Mesodermal cell (in vitro differentiated cells): ENCODE measurements around the gene ASTN2.

ENCODE experiments used
- H3K27ac ChIP-seq: 2 replicates; pipeline ENCODE4 v1.7.0; 2013; ENCODE audit warnings: mild to moderate bottlenecking, low read depth, low read length, moderate library complexity; ENCODE audit not compliant: severe bottlenecking
- H3K36me3 ChIP-seq: 2 replicates; pipeline ENCODE4 v1.7.1; 2013; ENCODE audit warnings: mild to moderate bottlenecking, low read length, moderate library complexity; ENCODE audit not compliant: control insufficient read depth, insufficient read depth
- H3K4me1 ChIP-seq: one replicate; pipeline ENCODE4 v1.7.1; 2013; ENCODE audit warnings: mild to moderate bottlenecking, low read length; ENCODE audit not compliant: insufficient read depth, control insufficient read depth, poor library complexity, severe bottlenecking
- H3K4me3 ChIP-seq: 2 replicates; pipeline ENCODE4 v1.7.0; 2013; ENCODE audit warnings: low read length, control low read depth, mild to moderate bottlenecking; ENCODE audit not compliant: insufficient read depth, poor library complexity, severe bottlenecking; ENCODE audit errors: extremely low read depth
- H3K9me3 ChIP-seq: 2 replicates; pipeline ENCODE4 v1.7.1; 2013; ENCODE audit warnings: mild to moderate bottlenecking, low read length, moderate library complexity; ENCODE audit not compliant: control insufficient read depth
- WGBS, 2 experiments: methylation state at CpG; one replicate each; pipeline ENCODE4 v1.1.5; 2013; ENCODE audit warnings: missing lambda C conversion rate in 2 of 2; ENCODE audit not compliant: insufficient coverage in 2 of 2; 5-methylcytosine and 5-hydroxymethylcytosine counted together

The ASTN2 gene

DNA sequence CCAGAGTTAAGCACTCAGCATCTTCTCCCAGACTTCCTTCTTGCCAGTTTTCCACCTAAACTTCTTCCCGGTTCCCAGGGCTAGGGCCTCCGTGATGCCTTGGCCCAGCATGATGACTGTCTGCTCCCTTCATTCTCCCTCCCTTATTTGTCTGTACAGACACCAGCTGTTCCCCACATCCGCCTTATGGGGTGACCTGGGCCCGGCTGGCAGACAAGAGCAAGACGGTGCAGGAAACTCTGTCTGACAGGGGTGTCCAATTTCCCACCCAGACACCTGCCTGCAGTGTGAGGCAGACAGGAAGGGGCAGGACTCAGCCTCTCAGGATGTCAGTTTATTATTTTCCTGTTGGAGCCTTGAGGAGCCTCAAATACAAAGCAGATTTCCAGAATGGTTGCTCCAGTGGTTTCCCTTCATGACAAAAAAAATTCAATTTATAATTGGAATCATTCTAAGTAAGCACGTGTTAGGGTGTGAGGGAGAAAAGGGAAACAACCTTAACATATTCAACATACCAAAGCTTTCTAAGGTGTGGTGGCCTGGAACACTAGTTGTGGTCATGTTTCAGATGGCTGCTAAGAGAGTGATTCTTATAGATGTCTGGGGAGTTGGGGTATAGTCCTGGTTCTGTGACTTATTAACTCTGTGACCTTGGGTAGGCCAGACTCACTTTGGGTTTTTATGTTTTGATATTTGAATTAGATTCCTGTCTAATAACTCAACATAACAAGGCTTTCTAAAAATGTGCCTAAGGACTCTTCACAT is 1026.7 kb downstream of the ASTN2 start:
- no peaks in the 10 kb centered on the region for H3K9me3 ChIP-seq
- H3K4me3 ChIP-seq = no peak overlapping the region
- H3K27ac ChIP-seq = no peak overlapping the region
- 96 to 100% methylated on average over 2 to 4 of the region's 6 CpGs for WGBS, 2 experiments
- peaks cover 3% of the 10 kb centered on the region for H3K4me1 ChIP-seq
- H3K36me3 ChIP-seq = peaks cover 77% of the 10 kb centered on the region

DNA sequence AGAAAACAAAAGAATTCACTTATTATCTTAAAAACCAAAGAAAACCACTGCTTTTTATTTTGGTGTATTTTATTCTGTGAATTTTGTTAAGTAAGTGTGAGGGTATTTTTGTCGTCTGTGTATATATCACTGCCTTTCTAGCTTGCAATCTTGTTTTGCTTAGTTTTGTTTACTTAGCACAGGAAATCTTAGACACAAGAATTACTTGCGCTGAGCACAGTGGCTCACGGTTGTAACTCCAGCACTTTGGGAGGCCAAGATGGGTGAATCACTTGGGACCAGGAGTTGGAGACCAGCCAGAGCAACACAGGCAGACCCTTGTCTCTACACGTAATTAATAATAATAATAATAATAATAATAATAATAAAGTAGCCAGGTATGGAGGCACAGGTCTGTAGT is 1030.9 kb downstream of the ASTN2 start:
- no peak overlapping the region for H3K27ac ChIP-seq
- H3K36me3 ChIP-seq = peaks cover 89% of the 10 kb centered on the region
- peaks cover 5% of the 10 kb centered on the region for H3K4me1 ChIP-seq
- H3K9me3 ChIP-seq = no peaks in the 10 kb centered on the region
- no peak overlapping the region for H3K4me3 ChIP-seq
- 100% methylated on average over 2 of the region's 4 CpGs; no CpG with 5 or more reads in 1 of the 2 experiments for WGBS, 2 experiments

- H3K9me3 ChIP-seq = no peaks in the 10 kb centered on the region
- no peak overlapping the region for H3K27ac ChIP-seq
- H3K4me1 ChIP-seq = peaks cover 5% of the 10 kb centered on the region
- 96% methylated on average over 4 of the region's 5 CpGs; no CpG with 5 or more reads in 1 of the 2 experiments for WGBS, 2 experiments
- no peak overlapping the region for H3K4me3 ChIP-seq
- peaks cover 89% of the 10 kb centered on the region for H3K36me3 ChIP-seq
Observed at GRCh38 chr9:116383133-116383532, 1031.7 kb downstream of the ASTN2 start.

GRCh38 chr9:116382053-116382452 is 1032.8 kb downstream of the ASTN2 start:
- no peaks in the 10 kb centered on the region for H3K9me3 ChIP-seq
- H3K4me1 ChIP-seq = peaks cover 14% of the 10 kb centered on the region
- H3K4me3 ChIP-seq = no peak overlapping the region
- WGBS, 2 experiments = 70 to 100% methylated on average over 2 to 4 of the region's 4 CpGs
- H3K27ac ChIP-seq = no peak overlapping the region
- H3K36me3 ChIP-seq = peaks cover 86% of the 10 kb centered on the region

DNA sequence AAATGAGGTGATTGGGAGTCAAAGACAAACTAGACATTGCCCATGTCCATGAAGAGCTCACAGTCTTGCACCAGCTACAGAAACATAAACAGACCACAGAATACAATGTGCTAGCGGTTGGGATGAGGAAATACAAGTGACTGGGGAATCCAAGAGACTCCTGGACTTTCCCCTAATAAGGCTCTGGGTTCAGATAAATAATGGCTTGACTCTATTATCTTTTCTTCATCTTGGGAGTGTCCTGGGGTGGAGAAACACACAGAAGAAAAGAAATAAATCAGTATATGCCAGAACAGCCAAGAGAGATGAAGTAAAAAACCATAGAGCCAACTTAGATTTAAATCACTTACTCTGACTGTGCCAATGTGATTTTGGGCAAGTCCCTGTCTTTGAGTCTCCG is 1033.5 kb downstream of the ASTN2 start:
- Histone ChIP-seq H3K4me1 (peaks cover 17% of the 10 kb centered on the region), H3K4me3 (no peak overlapping the region), H3K9me3 (no peaks in the 10 kb centered on the region), H3K36me3 (peaks cover 79% of the 10 kb centered on the region), H3K27ac (no peak overlapping the region)
- WGBS, 2 experiments = 100% methylated on average over 1 of the region's 2 CpGs; no CpG with 5 or more reads in 1 of the 2 experiments

DNA sequence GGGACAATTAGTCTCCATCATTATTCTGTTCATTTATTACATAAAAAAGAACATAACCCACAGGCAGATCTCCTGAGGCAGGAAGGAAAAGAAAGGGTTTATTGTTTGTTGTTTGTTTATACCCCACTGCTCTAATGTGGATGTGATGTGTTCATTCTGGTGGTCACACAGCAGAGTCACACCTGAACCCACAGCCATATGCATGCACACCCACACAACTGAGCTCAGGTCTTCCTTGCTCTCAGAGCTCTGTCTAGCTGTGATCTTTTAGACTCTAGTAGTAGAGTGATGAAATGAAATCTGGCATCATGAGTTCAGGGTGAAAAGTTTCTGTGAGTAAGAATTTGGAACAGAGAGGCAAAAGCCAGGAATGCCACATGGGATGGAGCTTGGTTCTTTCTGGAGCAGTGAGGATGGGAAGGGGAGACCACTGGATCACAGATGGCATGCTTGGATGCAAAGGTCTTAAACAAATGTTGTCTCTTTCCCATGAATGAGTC is 1034.3 kb downstream of the ASTN2 start:
- Histone ChIP-seq H3K36me3 (peaks cover 76% of the 10 kb centered on the region), H3K9me3 (no peaks in the 10 kb centered on the region), H3K4me1 (peaks cover 17% of the 10 kb centered on the region), H3K27ac (no peak overlapping the region), H3K4me3 (no peak overlapping the region)

DNA sequence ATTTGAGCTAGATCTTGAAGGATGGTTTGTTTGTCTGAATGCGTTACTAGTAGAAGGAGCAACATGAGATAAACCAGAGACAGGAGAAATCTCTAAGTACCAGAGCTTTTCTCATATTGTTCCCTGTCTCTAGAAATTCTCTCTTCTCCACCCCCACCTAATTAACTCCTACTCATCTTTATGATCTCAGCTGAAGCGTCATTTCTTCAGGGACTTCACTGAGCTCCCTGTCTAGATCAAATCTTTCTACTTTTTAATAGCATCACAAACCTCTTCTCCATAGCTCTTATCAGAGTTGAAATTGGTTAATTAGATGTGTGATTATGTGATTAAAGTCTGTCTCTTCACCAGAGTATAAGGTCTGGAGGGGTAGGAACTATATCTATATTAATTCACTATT is 1035.0 kb downstream of the ASTN2 start:
- Histone ChIP-seq H3K9me3 (no peaks in the 10 kb centered on the region), H3K27ac (no peak overlapping the region), H3K36me3 (peaks cover 77% of the 10 kb centered on the region), H3K4me1 (peaks cover 17% of the 10 kb centered on the region), H3K4me3 (no peak overlapping the region)
- 100% methylated on average over 1 of the region's 2 CpGs; no CpG with 5 or more reads in 1 of the 2 experiments for WGBS, 2 experiments

DNA sequence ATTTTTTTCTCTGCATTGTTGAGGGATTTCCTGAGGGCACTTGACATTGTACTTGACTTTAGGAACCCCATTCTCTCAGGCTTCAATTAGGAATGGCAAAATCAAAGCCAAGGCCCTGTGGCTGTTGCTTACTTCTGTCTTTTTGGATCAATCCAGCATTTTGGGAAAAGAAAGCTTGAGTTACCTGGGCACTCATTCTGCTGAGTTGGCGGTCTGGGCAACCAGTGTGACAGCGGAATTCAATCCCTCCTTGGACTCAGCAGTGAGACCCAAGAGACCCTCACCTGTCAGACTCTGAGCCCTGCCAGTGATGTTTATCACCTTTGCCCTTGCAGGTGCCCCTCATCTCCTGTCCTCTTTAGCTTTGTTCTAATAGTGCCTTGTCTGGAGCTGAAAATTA is 1036.0 kb downstream of the ASTN2 start:
- Histone ChIP-seq H3K4me1 (peaks cover 17% of the 10 kb centered on the region), H3K36me3 (peaks cover 82% of the 10 kb centered on the region), H3K27ac (no peak overlapping the region), H3K9me3 (no peaks in the 10 kb centered on the region), H3K4me3 (no peak overlapping the region)
- 67 to 100% methylated on average over 2 of the region's 2 CpGs for WGBS, 2 experiments

DNA sequence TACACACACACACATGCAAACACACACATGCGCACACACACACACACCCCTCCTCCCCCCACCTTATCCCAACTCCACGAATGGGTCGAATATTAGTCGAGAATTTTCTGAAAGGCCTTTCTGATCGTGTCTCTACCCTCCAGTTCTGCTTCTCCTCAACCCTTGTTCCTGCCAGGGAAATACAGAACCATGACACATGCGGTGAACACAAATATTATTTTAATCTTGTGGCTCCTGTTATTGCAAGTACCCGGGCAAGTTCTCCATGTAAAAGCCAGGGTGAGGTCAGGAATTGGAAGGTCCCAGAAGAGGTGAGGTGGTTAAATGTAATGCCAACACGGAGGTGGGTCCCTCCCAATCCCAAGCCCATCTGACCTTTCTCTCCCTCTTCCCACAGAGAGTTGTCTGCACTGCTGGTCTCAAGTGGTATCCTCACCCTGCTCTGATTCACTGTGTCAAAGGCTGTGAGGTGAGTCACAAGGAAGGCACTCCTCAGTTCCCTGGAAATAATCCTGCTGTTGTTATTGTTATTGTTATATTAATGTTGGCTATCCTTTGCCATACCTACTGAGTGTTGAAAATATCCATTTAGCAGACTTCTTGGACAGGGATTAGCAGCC is 1037.6 kb downstream of the ASTN2 start:
- WGBS, 2 experiments = 77 to 90% methylated on average over 3 to 6 of the region's 8 CpGs
- H3K36me3 ChIP-seq = peaks cover 83% of the 10 kb centered on the region
- H3K4me3 ChIP-seq = no peak overlapping the region
- H3K27ac ChIP-seq = no peak overlapping the region
- H3K9me3 ChIP-seq = no peaks in the 10 kb centered on the region
- peaks cover 16% of the 10 kb centered on the region for H3K4me1 ChIP-seq
